Measurements from ENCODE around the gene FNDC10.
"Not testable (repeated sequence)": the region's sequence is repeated elsewhere in the genome, so short reads cannot be mapped to it uniquely, and the experiment has no call there.

The FNDC10 gene

GRCh38 chr1:1598720-1599029, 1.3 kb downstream of the FNDC10 start:
- no peak for DNase-seq

- no peak for DNase-seq
Observed at GRCh38 chr1:1598051-1598719, 1.8 kb downstream of the FNDC10 start.

GRCh38 chr1:1597275-1597930, 2.5 kb downstream of the FNDC10 start:
- peak in 1 of 2 experiments; percentile 21 for DNase-seq

GRCh38 chr1:1596493-1597274, 3.3 kb downstream of the FNDC10 start:
- DNase-seq: no peak

GRCh38 chr1:1595341-1595740, 4.6 kb downstream of the FNDC10 start:
- not testable (repeated sequence) for DNase-seq

- no peak for DNase-seq
Observed at GRCh38 chr1:1594602-1595260, 5.2 kb downstream of the FNDC10 start.

GRCh38 chr1:1593834-1594601, 5.9 kb downstream of the FNDC10 start:
- no peak for DNase-seq

- DNase-seq: no peak
Observed at GRCh38 chr1:1591452-1591851, 8.5 kb downstream of the FNDC10 start.

GRCh38 chr1:1583347-1584010, 16.5 kb downstream of the FNDC10 start:
- no peak for DNase-seq

GRCh38 chr1:1582585-1583346, 17.2 kb downstream of the FNDC10 start:
- no peak for DNase-seq

GRCh38 chr1:1578371-1578940, 21.5 kb downstream of the FNDC10 start:
- no peak for DNase-seq

GRCh38 chr1:1577367-1578011, 22.4 kb downstream of the FNDC10 start:
- DNase-seq: no peak

- DNase-seq: peak; percentile 89 to 92
Observed at GRCh38 chr1:1574721-1575537, 25.0 kb downstream of the FNDC10 start, which contains the start of gene SSU72. Gene SSU72 (minus strand): TSS chr1:1574863. CDS start chr1:1574557, 306 bp downstream.

- peak in 1 of 2 experiments; percentile 67 for DNase-seq
Observed at GRCh38 chr1:1573843-1574720, 25.9 kb downstream of the FNDC10 start.

GRCh38 chr1:1569341-1569740, 30.6 kb downstream of the FNDC10 start:
- DNase-seq: no peak

- DNase-seq: no peak
Observed at GRCh38 chr1:1567891-1568291, 32.0 kb downstream of the FNDC10 start.

- no peak for DNase-seq
Observed at GRCh38 chr1:1567152-1567875, 32.6 kb downstream of the FNDC10 start.

- no peak for DNase-seq
Observed at GRCh38 chr1:1565340-1565739, 34.6 kb downstream of the FNDC10 start.

All from stimulated activated CD4-positive, alpha-beta T cell treated with anti-CD3 and anti-CD28 coated beads, Interleukin-4, amount 100 ng/mL, for 4 hours (primary cell).